Fibroblast of the conjunctiva (primary cell): Measurements from ENCODE around the gene DOCK2.

Source experiments
- DNase-seq: peaks from one replicate; pipeline ENCODE4 v3.0.0-alpha.2; 2010; ENCODE audit warnings: low read depth

The DOCK2 gene

GRCh38 chr5:169694091-169694625, 57.1 kb downstream of the DOCK2 start:
- DNase-seq: no peak

- DNase-seq: no peak
These were observed 58.0 kb downstream of the DOCK2 start for GRCh38 chr5:169695025-169695625.

- DNase-seq: peak; percentile 97
These were observed 58.9 kb downstream of the DOCK2 start for GRCh38 chr5:169695919-169696490.

- DNase-seq: peak; percentile 43
These were observed 59.8 kb downstream of the DOCK2 start for GRCh38 chr5:169696621-169697510.

GRCh38 chr5:169697511-169697890, 60.4 kb downstream of the DOCK2 start:
- DNase-seq: no peak

- DNase-seq: no peak
These were observed 60.9 kb downstream of the DOCK2 start for GRCh38 chr5:169697976-169698375.

- DNase-seq: no peak
These were observed 63.5 kb downstream of the DOCK2 start for GRCh38 chr5:169700611-169701010.

GRCh38 chr5:169701910-169702451, 64.9 kb downstream of the DOCK2 start:
- peak; percentile 43 for DNase-seq

- DNase-seq: no peak
These were observed 65.8 kb downstream of the DOCK2 start for GRCh38 chr5:169702693-169703481.

- no peak for DNase-seq
These were observed 66.7 kb downstream of the DOCK2 start for GRCh38 chr5:169703813-169704212.

- DNase-seq: no peak
These were observed 68.2 kb downstream of the DOCK2 start for GRCh38 chr5:169705322-169705721.

GRCh38 chr5:169706071-169706470, 69.0 kb downstream of the DOCK2 start:
- DNase-seq: no peak

GRCh38 chr5:169706758-169707450, 69.8 kb downstream of the DOCK2 start:
- no peak for DNase-seq

GRCh38 chr5:169707686-169708085, 70.6 kb downstream of the DOCK2 start:
- DNase-seq: no peak

GRCh38 chr5:169710675-169711074, 73.6 kb downstream of the DOCK2 start:
- no peak for DNase-seq

- no peak for DNase-seq
These were observed 74.6 kb downstream of the DOCK2 start for GRCh38 chr5:169711551-169712225.

- no peak for DNase-seq
These were observed 75.4 kb downstream of the DOCK2 start for GRCh38 chr5:169712428-169712827.

GRCh38 chr5:169716287-169716686, 79.2 kb downstream of the DOCK2 start:
- DNase-seq: peak; percentile 56

- no peak for DNase-seq
These were observed 80.2 kb downstream of the DOCK2 start for GRCh38 chr5:169717288-169717687.
